ENCODE measurements around the gene CGB7. TPM values are rescaled to one million over a fixed set of nuclear protein-coding genes. Genes with fewer than 3 reads are reported as not detected.

Gene CGB7
- total RNA-seq, 1 experiment from 2014 or later: not detected

DNA sequence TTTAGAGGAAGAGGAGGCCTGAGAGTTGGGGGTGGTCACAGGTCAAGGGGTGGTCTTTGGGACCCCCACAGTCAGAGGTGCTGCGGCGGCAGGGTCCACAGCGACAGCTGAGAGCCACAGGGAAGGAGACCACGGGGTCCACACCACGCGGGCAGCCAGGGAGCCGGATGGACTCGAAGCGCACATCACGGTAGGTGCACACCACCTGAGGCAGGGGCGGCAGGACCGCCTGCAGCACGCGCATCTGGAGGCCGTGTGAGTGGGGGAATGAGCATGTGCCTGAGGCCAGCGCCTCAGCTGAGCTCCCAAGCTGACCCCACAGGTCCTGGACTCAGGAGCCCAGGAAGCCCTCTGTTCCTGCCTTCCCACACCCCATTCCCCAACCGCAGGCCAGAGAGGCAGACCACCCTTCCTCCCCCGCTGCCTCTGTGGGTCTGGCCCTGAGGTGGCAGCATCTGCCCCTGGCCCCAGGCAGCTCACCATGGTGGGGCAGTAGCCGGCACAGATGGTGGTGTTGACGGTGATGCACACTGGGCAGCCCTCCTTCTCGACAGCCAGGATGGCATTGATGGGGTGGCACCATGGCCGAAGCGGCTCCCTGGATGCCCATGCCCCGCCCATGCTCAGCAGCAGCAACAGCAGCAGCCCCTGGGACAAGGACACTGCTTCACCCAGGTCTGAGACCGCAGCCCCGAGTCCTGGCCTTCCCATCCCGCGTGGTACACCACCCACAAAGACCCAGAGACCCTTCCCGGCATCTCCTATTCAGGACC lies 41.3 kb downstream of the CGB7 start:
- Histone ChIP-seq H3K4me3 (ENCODE audit: low read depth, low read length, poor library complexity, severe bottlenecking) (no peak overlapping the region), H3K9me3 (ENCODE audit: low read depth, low read length, poor library complexity, severe bottlenecking) (no peaks in the 10 kb centered on the region), H3K27me3 (replicated peaks; ENCODE audit: insufficient read depth, low read depth, low read length, poor library complexity) (no peaks in the 10 kb centered on the region), H3K4me1 (ENCODE audit: insufficient read depth, low read length, poor library complexity, severe bottlenecking) (peaks cover 15% of the 10 kb centered on the region), H3K36me3 (ENCODE audit: insufficient read depth, low read length, poor library complexity, severe bottlenecking) (peaks cover 18% of the 10 kb centered on the region), H3K27ac (ENCODE audit: low read depth, low read length, poor library complexity, severe bottlenecking) (no peak overlapping the region)
- POLR2A ChIA-PET (ENCODE audit: low non-redundant PET): no interaction called here
- no peak for DNase-seq (ENCODE audit: low spot score)
- intact Hi-C loops (cut with micrococcal nuclease; ENCODE audit: unreplicated experiment): no loop called here
- CTCF ChIA-PET: no interaction called here
- BruUV-seq (replicated peaks): no TSS peak
- no peak for TF ChIP-seq EZH2 (IDR thresholded peaks at IDR 0.05; ENCODE audit: borderline replicate concordance, low read depth, low read length, poor library complexity, severe bottlenecking)
- TF ChIP-seq, protein P1, sequence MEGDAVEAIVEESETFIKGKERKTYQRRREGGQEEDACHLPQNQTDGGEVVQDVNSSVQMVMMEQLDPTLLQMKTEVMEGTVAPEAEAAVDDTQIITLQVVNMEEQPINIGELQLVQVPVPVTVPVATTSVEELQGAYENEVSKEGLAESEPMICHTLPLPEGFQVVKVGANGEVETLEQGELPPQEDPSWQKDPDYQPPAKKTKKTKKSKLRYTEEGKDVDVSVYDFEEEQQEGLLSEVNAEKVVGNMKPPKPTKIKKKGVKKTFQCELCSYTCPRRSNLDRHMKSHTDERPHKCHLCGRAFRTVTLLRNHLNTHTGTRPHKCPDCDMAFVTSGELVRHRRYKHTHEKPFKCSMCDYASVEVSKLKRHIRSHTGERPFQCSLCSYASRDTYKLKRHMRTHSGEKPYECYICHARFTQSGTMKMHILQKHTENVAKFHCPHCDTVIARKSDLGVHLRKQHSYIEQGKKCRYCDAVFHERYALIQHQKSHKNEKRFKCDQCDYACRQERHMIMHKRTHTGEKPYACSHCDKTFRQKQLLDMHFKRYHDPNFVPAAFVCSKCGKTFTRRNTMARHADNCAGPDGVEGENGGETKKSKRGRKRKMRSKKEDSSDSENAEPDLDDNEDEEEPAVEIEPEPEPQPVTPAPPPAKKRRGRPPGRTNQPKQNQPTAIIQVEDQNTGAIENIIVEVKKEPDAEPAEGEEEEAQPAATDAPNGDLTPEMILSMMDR (conservative IDR thresholded peaks at IDR 0.05; ENCODE audit: low read depth, low read length): no peak

DNA sequence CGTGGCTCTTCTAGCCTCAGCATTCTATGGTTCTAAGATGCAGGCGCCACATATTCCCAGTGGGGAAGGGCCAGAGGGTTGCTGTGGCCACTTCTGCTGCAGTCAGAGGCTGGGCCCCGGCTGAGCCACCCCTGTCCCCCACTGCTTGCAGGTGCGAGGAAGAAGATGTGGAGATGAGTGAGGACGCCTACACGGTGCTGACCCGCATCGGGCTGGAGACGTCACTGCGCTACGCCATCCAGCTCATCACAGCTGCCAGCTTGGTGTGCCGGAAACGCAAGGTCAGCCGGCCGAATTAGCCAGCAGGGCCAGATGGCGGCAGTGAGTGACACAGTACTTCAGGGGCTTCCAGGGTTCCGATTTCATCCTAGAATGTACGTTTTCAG lies 42.7 kb downstream of the CGB7 start:
- no peaks in the 10 kb centered on the region for H3K27me3 ChIP-seq (replicated peaks; ENCODE audit: insufficient read depth, low read depth, low read length, poor library complexity)
- intact Hi-C loops (cut with micrococcal nuclease; ENCODE audit: unreplicated experiment): no loop called here
- peaks cover 28% of the 10 kb centered on the region for H3K36me3 ChIP-seq (ENCODE audit: insufficient read depth, low read length, poor library complexity, severe bottlenecking)
- BruUV-seq (replicated peaks): no TSS peak
- TF ChIP-seq, protein P1 (conservative IDR thresholded peaks at IDR 0.05; ENCODE audit: low read depth, low read length): no peak
- no peak for TF ChIP-seq EZH2 (IDR thresholded peaks at IDR 0.05; ENCODE audit: borderline replicate concordance, low read depth, low read length, poor library complexity, severe bottlenecking)
- peaks cover 15% of the 10 kb centered on the region for H3K4me1 ChIP-seq (ENCODE audit: insufficient read depth, low read length, poor library complexity, severe bottlenecking)
- CTCF ChIA-PET: no interaction called here
- no peak for DNase-seq (ENCODE audit: low spot score)
- H3K27ac ChIP-seq (ENCODE audit: low read depth, low read length, poor library complexity, severe bottlenecking): no peak overlapping the region
- POLR2A ChIA-PET (ENCODE audit: low non-redundant PET): interaction anchor here (0.7 kb wide), 1 partner anchor 579 kb away, joined by 3 read pairs; no protein-coding TSS in a partner anchor
- no peaks in the 10 kb centered on the region for H3K9me3 ChIP-seq (ENCODE audit: low read depth, low read length, poor library complexity, severe bottlenecking)
- H3K4me3 ChIP-seq (ENCODE audit: low read depth, low read length, poor library complexity, severe bottlenecking): no peak overlapping the region

DNA sequence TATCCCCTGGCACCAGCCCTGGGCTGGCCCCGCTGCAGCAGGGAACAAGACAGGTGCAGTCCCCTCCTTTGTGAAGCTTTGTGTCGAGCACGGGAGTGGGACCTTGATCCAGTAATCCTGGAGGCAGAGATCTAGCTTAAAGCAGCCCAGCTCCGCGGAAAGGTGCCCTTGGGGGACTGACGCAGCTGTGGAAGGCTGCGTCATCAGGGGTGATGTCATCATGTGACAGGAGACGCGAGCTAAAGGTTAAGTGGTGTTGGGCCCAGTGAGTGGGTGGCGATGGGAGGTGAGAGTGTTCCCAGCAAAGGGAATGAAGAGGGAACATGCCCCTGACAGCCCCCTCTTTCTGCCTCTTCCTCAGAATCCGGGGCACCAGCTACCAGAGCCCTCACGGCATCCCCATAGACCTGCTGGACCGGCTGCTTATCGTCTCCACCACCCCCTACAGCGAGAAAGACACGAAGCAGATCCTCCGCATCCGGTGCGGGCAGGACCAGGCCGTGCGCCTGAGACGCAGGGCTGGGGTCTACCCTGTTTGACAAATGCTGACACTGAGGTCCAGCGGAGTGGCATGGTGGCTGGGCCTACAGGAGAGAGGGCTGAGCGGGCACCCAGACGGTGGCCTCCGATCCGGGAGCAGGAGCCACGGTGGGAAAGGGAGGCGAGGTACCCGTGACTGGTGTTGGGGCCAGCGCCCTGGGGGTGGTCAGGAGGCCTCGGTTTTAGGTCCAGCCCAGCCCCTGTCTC lies 43.3 kb downstream of the CGB7 start:
- intact Hi-C loops (cut with micrococcal nuclease; ENCODE audit: unreplicated experiment): no loop called here
- no peaks in the 10 kb centered on the region for H3K9me3 ChIP-seq (ENCODE audit: low read depth, low read length, poor library complexity, severe bottlenecking)
- H3K4me3 ChIP-seq (ENCODE audit: low read depth, low read length, poor library complexity, severe bottlenecking): no peak overlapping the region
- peaks cover 33% of the 10 kb centered on the region for H3K36me3 ChIP-seq (ENCODE audit: insufficient read depth, low read length, poor library complexity, severe bottlenecking)
- no peak overlapping the region for H3K27ac ChIP-seq (ENCODE audit: low read depth, low read length, poor library complexity, severe bottlenecking)
- H3K27me3 ChIP-seq (replicated peaks; ENCODE audit: insufficient read depth, low read depth, low read length, poor library complexity): no peaks in the 10 kb centered on the region
- no TSS peak for BruUV-seq (replicated peaks)
- no peak for DNase-seq (ENCODE audit: low spot score)
- ChIA-PET POLR2A (ENCODE audit: low non-redundant PET) (interaction anchor here (0.7 kb wide), 1 partner anchor 579 kb away, joined by 3 read pairs; no protein-coding TSS in a partner anchor), CTCF (no interaction called here)
- TF ChIP-seq EZH2 (IDR thresholded peaks at IDR 0.05; ENCODE audit: borderline replicate concordance, low read depth, low read length, poor library complexity, severe bottlenecking): no peak
- TF ChIP-seq, protein P1 (conservative IDR thresholded peaks at IDR 0.05; ENCODE audit: low read depth, low read length): no peak
- peaks cover 12% of the 10 kb centered on the region for H3K4me1 ChIP-seq (ENCODE audit: insufficient read depth, low read length, poor library complexity, severe bottlenecking)

Data from A673 (cell line).